Rectal smooth muscle tissue (tissue), 1 donor: Measurements from ENCODE around the gene GSK3B.

Source experiments
- H3K27ac ChIP-seq: one replicate; pipeline ENCODE4 v1.7.0; 2013; ENCODE audit warnings: low read depth, low read length, inconsistent platforms
- H3K27me3 ChIP-seq: one replicate; pipeline ENCODE4 v1.7.0; 2013; ENCODE audit warnings: low read length; ENCODE audit not compliant: control insufficient read depth, insufficient read depth
- H3K36me3 ChIP-seq: one replicate; pipeline ENCODE4 v1.7.0; 2013; ENCODE audit warnings: low read length; ENCODE audit not compliant: control insufficient read depth, insufficient read depth
- H3K4me1 ChIP-seq: one replicate; pipeline ENCODE4 v1.7.0; 2013; ENCODE audit warnings: low read length; ENCODE audit not compliant: control insufficient read depth, insufficient read depth
- H3K4me3 ChIP-seq: one replicate; pipeline ENCODE4 v1.7.0; 2013; ENCODE audit warnings: low read length
- H3K9ac ChIP-seq: one replicate; pipeline ENCODE4 v1.7.0; 2013; ENCODE audit warnings: low read length

The GSK3B gene

DNA sequence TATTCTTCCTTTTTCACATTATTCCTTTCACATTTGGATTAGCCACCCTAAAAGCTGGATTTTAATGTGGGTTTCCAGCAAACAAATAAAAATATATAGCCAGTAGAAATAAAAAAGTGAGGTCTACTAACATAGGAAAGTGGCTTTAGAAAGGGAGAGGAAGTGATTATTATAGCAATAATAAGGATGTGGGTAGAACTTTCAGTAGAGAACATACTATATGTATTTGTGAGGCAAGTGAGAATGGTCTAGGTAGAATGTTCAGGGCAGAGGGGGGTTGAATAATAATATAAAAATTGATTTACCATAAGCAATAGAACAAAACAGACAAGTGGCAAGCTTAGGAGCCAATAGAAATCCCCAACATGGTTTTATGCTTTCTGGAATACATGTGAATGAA, 223.7 kb downstream of the GSK3B start:
- Histone ChIP-seq H3K27ac (no peak overlapping the region), H3K36me3 (no peaks in the 10 kb centered on the region), H3K4me1 (no peaks in the 10 kb centered on the region), H3K9ac (no peak overlapping the region), H3K27me3 (no peaks in the 10 kb centered on the region), H3K4me3 (no peak overlapping the region)

DNA sequence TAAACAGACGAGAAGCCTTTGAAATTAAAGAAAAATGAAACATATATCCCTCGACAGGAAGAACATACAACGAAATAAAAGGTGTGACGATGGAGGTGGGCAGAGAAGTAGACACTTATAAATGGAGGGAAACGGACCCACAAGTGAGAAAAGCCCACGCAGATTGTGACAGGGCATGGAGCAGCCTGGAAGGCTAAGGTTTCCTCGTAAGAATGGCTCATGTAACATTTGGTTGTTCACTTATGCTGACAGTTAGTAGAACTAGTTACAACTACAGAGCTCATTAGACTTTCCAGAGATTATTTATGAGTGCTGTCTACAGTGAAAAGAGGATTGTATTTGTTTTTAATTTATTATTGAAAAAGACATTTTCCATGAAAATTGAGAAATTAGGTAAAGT, 229.8 kb downstream of the GSK3B start:
- Histone ChIP-seq H3K4me3 (no peak overlapping the region), H3K4me1 (no peaks in the 10 kb centered on the region), H3K9ac (no peak overlapping the region), H3K27ac (no peak overlapping the region), H3K27me3 (no peaks in the 10 kb centered on the region), H3K36me3 (peaks cover 6% of the 10 kb centered on the region)

DNA sequence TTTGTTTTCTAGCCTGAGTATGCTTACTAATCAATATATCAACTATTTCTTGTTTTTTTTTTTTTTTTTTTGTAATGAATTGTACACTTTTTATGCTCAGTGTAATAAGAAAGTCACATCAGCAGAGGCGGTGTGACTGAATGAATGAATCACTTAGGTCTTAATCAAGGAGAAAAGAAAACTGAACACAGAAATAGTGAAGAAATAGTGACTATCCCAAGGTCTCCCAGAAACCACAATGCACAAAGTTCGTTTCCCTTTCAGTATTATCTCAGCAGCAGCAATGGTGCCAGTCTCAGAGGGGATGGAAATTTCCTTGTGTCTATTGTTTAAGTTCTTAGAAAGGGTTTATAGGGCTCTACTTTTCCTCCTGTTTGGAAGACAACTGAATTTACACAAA, 231.6 kb downstream of the GSK3B start:
- Histone ChIP-seq H3K9ac (no peak overlapping the region), H3K27ac (no peak overlapping the region), H3K36me3 (peaks cover 9% of the 10 kb centered on the region), H3K4me3 (no peak overlapping the region), H3K27me3 (no peaks in the 10 kb centered on the region), H3K4me1 (no peaks in the 10 kb centered on the region)

DNA sequence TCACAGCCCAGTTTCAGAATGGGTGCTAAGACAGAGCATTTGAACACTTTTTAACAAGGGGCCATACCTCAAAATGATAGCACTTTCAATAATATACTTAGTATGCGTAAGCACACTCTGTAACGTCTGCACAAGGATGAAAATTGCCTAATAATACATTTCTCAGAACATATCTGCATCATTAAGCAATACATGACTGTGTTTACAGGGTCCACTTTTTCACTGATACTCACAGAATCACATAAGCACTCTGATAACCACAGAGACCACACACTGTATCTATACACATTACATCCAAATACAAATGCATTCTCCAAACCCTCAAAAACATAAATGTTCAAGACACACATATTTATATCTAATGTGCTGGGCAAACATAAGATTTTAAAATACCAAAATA, 232.6 kb downstream of the GSK3B start:
- H3K4me3 ChIP-seq, result no peak overlapping the region
- no peak overlapping the region for H3K27ac ChIP-seq
- no peak overlapping the region for H3K9ac ChIP-seq
- peaks cover 9% of the 10 kb centered on the region for H3K36me3 ChIP-seq
- H3K4me1 ChIP-seq, result no peaks in the 10 kb centered on the region
- no peaks in the 10 kb centered on the region for H3K27me3 ChIP-seq

DNA sequence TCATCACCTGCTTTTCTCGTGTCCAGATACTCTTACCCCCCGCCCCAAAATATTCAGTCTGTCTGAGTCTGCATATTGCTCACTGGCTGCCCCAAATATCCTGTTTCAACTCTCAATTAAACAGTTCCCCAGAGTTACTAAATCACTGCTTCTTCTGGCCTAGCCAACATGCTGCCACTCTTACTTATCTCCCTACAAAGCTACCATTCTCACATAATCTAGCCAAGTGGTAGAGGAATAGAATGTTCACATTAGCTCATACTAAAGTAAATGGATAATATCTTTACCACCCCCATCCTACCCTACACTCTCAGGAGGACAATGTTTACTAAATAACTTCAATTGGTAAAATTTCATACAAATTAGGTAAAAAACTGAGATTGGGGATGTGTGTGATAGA, 234.5 kb downstream of the GSK3B start:
- H3K27ac ChIP-seq, result no peak overlapping the region
- H3K36me3 ChIP-seq, result peaks cover 9% of the 10 kb centered on the region
- no peaks in the 10 kb centered on the region for H3K27me3 ChIP-seq
- no peak overlapping the region for H3K4me3 ChIP-seq
- no peaks in the 10 kb centered on the region for H3K4me1 ChIP-seq
- H3K9ac ChIP-seq, result no peak overlapping the region

DNA sequence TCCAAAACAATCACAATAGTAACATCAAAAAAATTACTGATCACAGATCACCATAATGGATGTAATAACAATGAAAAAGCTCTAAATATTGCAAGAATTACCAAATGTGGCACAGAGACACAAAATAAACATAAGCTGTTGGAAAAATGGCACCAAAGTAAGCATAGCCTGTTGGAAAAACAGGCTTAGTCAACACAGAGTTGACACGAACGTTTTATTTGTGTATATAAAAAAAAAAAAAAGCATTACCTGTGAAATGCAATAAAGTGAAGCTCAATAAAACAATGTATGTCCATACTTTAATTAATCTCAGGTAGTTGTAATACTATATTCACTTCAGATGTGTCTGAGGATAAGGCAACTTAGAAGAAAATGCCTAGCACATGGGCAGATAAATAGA, 235.3 kb downstream of the GSK3B start:
- H3K27me3 ChIP-seq, result no peaks in the 10 kb centered on the region
- H3K4me3 ChIP-seq, result no peak overlapping the region
- peaks cover 9% of the 10 kb centered on the region for H3K36me3 ChIP-seq

DNA sequence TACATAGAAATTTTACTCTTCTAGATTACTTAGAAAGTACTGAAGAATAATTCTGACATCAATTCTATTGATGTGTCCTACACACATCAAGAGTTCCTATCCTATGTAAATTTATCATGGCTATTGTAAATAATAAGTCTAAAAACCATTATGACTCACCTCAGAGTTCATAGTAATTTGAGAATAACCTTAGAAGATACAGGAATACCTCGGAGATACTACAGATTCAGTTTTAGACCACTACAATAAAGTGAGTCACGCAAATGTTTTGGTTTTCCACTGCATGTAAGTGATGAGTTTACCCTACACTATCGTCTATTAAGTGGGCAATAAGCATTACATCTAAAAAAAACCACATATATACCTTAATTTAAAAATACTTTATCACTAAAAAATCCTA, 237.6 kb downstream of the GSK3B start:
- H3K36me3 ChIP-seq, result peaks cover 3% of the 10 kb centered on the region
- H3K27me3 ChIP-seq, result no peaks in the 10 kb centered on the region
- H3K9ac ChIP-seq, result no peak overlapping the region
- no peaks in the 10 kb centered on the region for H3K4me1 ChIP-seq
- H3K4me3 ChIP-seq, result no peak overlapping the region
- H3K27ac ChIP-seq, result no peak overlapping the region

More for the DNA sequence above, 235.3 kb downstream of the GSK3B start:
- Histone ChIP-seq H3K27ac (no peak overlapping the region), H3K9ac (no peak overlapping the region), H3K4me1 (no peaks in the 10 kb centered on the region)

DNA sequence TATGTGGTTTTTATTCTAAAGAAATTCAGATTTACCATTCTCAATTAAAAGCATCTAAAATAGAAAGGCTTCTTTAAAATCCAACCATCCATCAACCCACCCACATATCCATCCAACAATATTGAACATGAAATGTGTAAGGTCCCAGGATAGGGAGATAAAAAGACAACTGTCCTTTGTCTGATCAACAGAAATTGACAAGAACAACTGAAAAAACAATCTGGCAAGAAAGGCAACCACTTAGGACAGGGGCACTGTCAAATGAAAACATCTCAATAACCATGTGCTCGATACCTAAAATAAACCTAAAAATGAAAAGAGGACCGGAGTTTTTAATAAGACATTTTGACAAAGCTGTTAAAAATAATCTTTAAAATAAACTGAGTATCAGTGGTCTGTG, 245.1 kb downstream of the GSK3B start:
- no peak overlapping the region for H3K4me3 ChIP-seq
- H3K4me1 ChIP-seq, result no peaks in the 10 kb centered on the region
- H3K27me3 ChIP-seq, result no peaks in the 10 kb centered on the region
- no peak overlapping the region for H3K27ac ChIP-seq
- no peaks in the 10 kb centered on the region for H3K36me3 ChIP-seq
- H3K9ac ChIP-seq, result no peak overlapping the region

DNA sequence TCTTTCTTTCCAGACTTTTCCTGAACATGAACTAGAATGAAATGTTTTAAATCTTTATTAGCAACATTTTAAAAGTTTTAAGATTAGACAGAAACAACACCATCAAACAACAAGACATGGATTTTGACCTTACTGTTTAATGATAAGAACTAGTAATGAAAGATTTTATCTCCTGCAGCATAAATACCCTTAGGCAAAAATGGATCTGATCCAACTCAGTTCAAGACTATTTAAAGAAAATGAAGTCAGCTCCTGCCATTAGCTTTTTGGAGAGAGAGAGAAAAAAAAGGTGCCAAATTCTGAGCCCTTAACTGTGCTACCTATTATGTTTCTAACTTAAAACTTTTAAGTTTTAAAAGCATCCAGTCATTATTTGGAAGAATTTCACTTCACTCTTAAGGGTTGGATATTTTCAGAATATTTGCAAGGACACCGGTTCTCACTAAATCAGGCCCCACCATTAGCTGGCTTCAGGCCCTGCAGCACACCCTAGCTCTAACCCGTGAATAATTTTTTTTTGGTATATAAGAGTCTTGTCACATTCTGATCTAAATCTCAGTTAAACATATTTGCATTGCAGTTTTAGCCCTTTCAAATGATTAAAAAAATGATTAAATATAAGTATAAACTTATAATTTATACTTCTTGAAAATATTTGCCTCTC, 252.3 kb downstream of the GSK3B start:
- Histone ChIP-seq H3K27me3 (no peaks in the 10 kb centered on the region), H3K36me3 (no peaks in the 10 kb centered on the region), H3K27ac (no peak overlapping the region), H3K4me1 (peaks cover 3% of the 10 kb centered on the region), H3K9ac (no peak overlapping the region), H3K4me3 (no peak overlapping the region)

DNA sequence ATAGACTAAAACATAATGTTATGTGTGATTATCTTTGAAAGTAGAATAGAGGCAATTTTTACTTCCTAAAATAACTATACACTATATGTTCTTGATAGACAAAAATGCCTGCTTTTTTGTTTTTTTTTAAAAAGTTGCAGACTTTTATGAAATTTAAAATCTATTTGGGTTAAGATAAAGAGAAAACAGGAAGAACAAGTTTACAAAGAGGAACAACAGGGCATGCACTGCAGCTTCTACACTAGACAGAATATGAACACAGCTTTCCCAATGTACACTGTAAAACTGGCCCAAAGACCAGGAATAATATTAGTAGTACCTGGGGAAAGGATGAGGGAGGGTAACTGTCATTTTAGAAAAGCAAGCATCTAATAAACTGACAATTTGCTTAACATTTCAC, 258.7 kb downstream of the GSK3B start:
- no peaks in the 10 kb centered on the region for H3K27me3 ChIP-seq
- no peak overlapping the region for H3K9ac ChIP-seq
- H3K36me3 ChIP-seq, result no peaks in the 10 kb centered on the region
- H3K4me1 ChIP-seq, result no peaks in the 10 kb centered on the region
- no peak overlapping the region for H3K4me3 ChIP-seq
- H3K27ac ChIP-seq, result no peak overlapping the region

DNA sequence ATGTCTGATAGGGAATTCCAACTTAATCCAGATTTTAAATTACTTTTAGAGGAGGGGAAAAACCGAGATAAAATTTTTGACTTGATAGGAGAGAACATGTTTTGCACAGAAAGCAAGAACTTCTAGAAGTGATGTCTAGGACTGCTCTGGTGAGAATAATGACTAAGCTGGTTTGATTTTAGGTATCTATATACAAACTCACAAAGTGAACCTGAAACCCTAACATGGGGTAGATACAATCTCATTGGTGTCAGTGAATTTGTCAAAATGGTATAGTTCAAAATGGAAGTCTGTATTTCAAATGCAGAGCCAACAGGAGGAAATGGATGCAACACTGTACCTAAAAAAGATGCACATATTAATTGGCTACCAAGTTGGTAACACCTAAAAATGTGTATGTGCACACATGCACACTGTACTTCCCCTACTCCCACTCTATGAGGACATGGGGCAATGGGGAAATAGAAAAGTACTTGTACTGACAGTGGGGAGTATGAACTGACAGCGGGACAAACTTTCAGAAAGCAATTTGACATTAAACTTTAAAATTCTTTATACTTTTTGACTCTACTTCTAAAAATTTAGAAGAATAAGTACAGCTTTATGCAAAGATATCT, 259.4 kb downstream of the GSK3B start:
- Histone ChIP-seq H3K27ac (no peak overlapping the region), H3K36me3 (no peaks in the 10 kb centered on the region), H3K27me3 (no peaks in the 10 kb centered on the region), H3K4me3 (no peak overlapping the region), H3K4me1 (no peaks in the 10 kb centered on the region), H3K9ac (no peak overlapping the region)

DNA sequence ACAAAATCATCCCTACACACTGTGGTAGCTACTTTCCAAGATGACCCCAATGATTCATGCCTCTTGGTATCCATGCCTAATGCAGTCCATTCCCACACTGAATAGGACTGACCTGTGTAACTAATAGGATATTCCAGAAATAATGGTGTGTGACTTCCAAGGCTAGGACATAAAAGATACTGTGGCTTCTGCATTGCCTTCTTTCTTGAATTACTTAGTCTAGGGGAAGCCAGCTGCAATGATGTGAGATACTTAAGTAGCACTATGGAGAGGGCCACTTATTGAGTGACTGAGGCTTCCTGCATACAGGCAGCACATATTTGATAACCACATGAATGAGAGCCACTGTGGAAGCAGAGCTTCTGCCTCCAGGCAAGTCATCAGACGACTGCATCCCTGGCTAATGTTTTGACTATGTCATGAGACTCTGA, 262.3 kb downstream of the GSK3B start:
- H3K4me1 ChIP-seq, result no peaks in the 10 kb centered on the region

DNA sequence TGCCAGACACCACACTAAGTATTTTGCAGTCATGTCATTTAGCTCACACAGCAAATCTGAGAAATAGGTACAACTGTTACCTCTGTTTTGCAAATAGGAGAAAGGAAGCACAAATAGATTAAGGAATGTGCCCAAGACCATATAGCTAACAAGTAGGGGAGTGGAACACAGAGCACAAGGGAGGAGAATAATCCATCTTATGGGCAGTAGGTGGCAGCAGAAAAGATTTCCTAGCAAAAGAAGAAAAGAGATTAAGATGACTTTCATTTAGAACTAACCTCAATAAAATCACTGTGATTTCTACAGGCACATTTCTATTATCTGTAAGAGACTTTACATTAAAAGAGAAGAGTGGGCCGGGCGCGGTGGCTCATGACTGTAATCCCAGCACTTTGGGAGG, 263.2 kb downstream of the GSK3B start:
- Histone ChIP-seq H3K27me3 (no peaks in the 10 kb centered on the region), H3K27ac (no peak overlapping the region), H3K4me3 (no peak overlapping the region), H3K4me1 (no peaks in the 10 kb centered on the region), H3K36me3 (no peaks in the 10 kb centered on the region), H3K9ac (no peak overlapping the region)

More for the DNA sequence above, 262.3 kb downstream of the GSK3B start:
- Histone ChIP-seq H3K27ac (no peak overlapping the region), H3K36me3 (no peaks in the 10 kb centered on the region), H3K27me3 (no peaks in the 10 kb centered on the region), H3K9ac (no peak overlapping the region), H3K4me3 (no peak overlapping the region)
